Effector memory CD4-positive, alpha-beta T cell (primary cell): ENCODE measurements around the gene MRPL27.

ENCODE experiments used
- DNase-seq, 3 donors: peaks; one replicate each; pipeline ENCODE4 v3.0.0-alpha.2; 2020
- H3K27ac ChIP-seq: 2 replicates; pipeline ENCODE4 v1.7.0; 2013; ENCODE audit warnings: mild to moderate bottlenecking, low read length, moderate library complexity; ENCODE audit not compliant: insufficient read depth, poor library complexity, severe bottlenecking
- H3K27me3 ChIP-seq: replicated peaks from 2 replicates; pipeline ENCODE4 v1.7.0; 2013; ENCODE audit warnings: mild to moderate bottlenecking, low read length; ENCODE audit not compliant: insufficient read depth, control insufficient read depth, poor library complexity, severe bottlenecking
- H3K36me3 ChIP-seq: 2 replicates; pipeline ENCODE4 v1.7.0; 2013; ENCODE audit warnings: mild to moderate bottlenecking, low read length, moderate library complexity; ENCODE audit not compliant: control insufficient read depth, insufficient read depth
- H3K4me1 ChIP-seq: 2 replicates; pipeline ENCODE4 v1.7.0; 2013; ENCODE audit warnings: low read length, mild to moderate bottlenecking; ENCODE audit not compliant: control insufficient read depth, insufficient read depth, poor library complexity, severe bottlenecking
- H3K4me3 ChIP-seq: 2 replicates; pipeline ENCODE4 v1.7.0; 2013; ENCODE audit warnings: low read length, low read depth, mild to moderate bottlenecking; ENCODE audit not compliant: insufficient read depth, poor library complexity, severe bottlenecking
- H3K9me3 ChIP-seq: 2 replicates; pipeline ENCODE4 v1.7.0; 2013; ENCODE audit warnings: mild to moderate bottlenecking, low read length, moderate library complexity; ENCODE audit not compliant: control insufficient read depth

Gene MRPL27

DNA sequence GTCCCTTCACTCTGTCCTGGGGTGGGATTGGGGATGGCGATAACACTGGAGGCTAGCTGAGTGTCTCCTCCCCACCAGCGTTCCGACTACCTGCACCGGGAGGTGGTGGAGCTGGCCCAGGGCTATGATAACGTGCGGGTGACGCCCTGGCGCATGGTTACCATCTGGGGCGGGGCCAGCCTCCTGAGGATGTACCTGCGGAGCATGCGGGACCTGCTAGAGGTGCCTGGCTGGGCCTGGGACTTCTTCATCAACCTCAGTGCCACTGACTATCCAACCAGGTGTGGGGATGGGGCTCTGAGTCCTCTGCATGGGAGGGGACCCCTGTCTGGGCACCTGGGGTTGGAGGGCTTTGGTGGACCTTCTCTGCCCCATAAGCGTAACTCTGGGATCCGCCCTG is 18.2 kb downstream of the MRPL27 start:
- Histone ChIP-seq H3K27ac (no peak overlapping the region), H3K4me3 (no peak overlapping the region), H3K9me3 (no peaks in the 10 kb centered on the region), H3K27me3 (no peaks in the 10 kb centered on the region), H3K36me3 (peaks cover 56% of the 10 kb centered on the region), H3K4me1 (no peaks in the 10 kb centered on the region)
- DNase-seq, result no peak

DNA sequence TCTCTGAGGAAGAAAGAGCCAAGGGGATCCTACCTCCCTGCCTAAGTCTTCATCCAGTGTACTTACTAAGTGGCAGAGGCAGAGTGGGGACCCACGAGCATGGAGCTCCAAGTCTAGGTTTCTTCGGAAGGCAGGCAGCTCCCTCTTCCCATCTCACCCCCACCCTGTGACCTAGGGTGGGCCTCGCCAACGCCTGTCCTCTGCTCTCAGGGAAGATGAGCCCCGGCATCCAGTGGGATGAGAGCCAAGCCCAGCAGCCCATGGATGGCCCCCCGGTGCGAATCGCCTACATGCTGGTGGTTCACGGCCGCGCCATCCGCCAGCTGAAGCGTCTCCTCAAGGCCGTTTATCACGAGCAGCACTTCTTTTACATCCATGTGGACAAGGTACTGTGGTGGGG is 18.8 kb downstream of the MRPL27 start:
- DNase-seq, result no peak
- Histone ChIP-seq H3K4me1 (no peaks in the 10 kb centered on the region), H3K36me3 (peaks cover 50% of the 10 kb centered on the region)

DNA sequence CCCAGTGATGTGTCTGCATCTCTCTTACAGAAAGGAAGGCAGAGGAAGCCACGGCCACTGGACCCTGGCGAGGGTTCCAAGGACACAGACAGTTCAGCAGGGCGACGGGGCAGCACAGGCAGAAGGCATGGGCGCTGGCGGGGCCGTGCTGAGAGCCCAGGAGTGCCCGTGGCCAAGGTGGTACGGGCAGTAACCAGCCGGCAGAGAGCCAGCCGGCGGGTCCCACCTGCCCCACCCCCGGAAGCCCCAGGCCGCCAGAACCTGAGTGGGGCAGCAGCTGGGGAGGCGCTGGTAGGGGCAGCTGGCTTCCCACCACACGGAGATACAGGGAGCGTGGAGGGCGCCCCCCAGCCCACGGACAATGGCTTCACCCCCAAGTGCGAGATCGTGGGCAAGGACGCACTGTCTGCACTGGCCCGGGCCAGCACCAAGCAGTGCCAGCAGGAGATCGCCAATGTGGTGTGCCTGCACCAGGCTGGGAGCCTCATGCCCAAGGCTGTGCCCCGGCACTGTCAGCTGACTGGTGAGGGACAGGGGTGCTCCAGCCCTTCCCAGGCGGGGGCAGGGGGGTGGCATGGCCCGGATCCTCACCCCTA is 19.3 kb downstream of the MRPL27 start:
- Histone ChIP-seq H3K9me3 (no peaks in the 10 kb centered on the region), H3K4me1 (no peaks in the 10 kb centered on the region), H3K27me3 (no peaks in the 10 kb centered on the region), H3K36me3 (peaks cover 45% of the 10 kb centered on the region), H3K27ac (no peak overlapping the region), H3K4me3 (no peak overlapping the region)
- DNase-seq, result no peak

More for the DNA sequence above, 18.8 kb downstream of the MRPL27 start:
- no peak overlapping the region for H3K27ac ChIP-seq
- H3K27me3 ChIP-seq, result no peaks in the 10 kb centered on the region
- no peak overlapping the region for H3K4me3 ChIP-seq
- H3K9me3 ChIP-seq, result no peaks in the 10 kb centered on the region

DNA sequence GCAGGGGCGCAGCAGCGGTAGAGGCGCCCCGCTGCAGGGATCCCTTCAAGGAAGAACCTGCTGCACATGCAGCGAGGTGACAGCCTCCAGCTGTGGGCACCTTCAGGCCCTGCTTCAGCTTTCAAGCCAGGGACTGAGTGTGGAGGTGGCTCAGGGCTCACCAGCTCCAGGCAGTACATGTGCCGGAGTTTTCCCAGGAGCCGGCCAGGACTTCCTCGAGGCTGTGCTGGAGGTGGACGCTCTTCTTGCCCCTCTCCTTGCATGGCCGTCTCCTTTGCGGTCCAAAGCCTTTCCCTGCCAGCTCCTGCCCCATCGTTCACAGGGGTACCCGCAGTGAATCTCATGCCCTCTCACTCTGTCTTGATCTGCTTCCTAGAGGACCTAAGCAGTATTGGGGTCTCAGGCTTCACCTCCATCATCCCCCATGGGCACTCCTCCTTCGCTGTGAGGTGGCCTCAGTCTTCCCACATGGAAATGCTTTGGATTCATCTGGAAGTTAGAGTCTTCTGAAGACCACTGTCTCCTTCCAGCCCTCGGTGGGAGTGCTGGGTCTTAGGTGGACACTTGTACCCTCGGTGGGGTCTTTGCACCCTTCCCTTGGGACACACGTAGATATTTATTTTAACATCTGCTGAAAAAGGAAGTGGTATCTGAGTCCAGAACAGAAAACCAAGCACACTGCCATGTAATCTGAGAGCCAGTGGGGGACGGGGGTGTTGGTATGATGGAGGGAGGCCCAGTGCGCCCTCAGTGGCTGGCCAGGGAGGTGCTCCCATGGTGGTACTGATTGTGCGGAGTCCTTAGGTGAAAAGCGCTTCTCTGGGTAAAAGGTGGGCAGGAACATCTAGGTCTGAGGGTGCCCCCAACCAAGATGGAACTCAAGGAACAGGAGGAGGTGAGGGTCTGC is 20.0 kb downstream of the MRPL27 start:
- Histone ChIP-seq H3K4me1 (no peaks in the 10 kb centered on the region), H3K27ac (no peak overlapping the region), H3K36me3 (peaks cover 39% of the 10 kb centered on the region)

DNA sequence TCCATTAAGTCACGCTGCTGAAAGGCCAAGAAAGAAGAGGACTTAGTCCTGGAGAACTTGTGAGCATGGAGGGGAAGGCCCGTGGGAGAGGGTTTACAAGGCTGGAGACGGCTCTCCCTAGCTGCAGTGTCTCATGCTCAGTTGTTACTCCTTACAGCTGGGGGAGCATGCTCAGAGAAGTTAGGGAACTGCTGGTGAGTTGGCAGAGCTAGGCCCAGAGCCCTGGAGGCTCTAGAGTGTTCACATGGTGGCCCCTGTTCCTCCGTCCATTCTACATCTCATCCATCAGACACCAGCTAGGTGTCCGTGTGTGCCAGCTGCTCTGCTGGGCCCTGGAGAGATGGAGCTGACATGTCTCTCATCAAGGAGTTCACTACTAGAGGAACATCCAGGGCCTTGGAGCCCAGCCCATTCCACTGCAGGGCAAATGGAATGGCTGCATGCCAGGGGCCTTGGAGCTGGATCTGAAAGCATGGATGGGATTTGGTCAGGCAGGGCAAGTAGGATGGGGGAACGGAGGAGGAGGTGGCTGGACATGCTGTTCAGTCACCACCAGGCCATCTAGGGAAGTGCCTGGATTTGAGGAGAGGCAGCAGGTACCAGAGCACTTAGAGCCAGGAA is 20.8 kb downstream of the MRPL27 start:
- H3K27me3 ChIP-seq, result no peaks in the 10 kb centered on the region
- H3K9me3 ChIP-seq, result no peaks in the 10 kb centered on the region
- H3K4me3 ChIP-seq, result no peak overlapping the region
- no peak for DNase-seq
- H3K36me3 ChIP-seq, result peaks cover 34% of the 10 kb centered on the region
- H3K27ac ChIP-seq, result no peak overlapping the region
- peaks cover 6% of the 10 kb centered on the region for H3K4me1 ChIP-seq

More for the DNA sequence above, 20.0 kb downstream of the MRPL27 start:
- Histone ChIP-seq H3K4me3 (no peak overlapping the region), H3K27me3 (no peaks in the 10 kb centered on the region), H3K9me3 (no peaks in the 10 kb centered on the region)
- DNase-seq, result no peak

DNA sequence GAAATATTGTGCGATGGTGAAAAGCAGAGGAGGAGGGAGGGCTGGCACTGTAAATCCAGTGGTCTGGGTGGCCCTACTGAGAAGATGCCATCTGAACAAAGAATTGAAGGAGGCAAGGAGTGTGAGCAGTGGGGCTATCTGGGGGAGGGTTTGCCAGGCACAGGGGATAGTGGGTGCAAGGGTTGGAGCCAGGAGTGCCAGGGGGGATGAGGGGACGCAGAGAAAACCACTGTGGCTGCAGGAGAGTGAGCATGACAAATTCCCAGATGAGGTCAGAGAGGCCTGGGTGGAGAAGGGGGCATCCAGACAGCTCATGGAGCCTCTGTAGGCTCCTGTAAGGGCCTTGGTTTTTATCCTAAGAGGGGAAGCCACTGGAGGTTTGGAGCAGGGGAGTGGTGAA is 22.3 kb downstream of the MRPL27 start:
- no peaks in the 10 kb centered on the region for H3K9me3 ChIP-seq
- H3K4me3 ChIP-seq, result no peak overlapping the region
- no peak for DNase-seq
- no peaks in the 10 kb centered on the region for H3K27me3 ChIP-seq
- peaks cover 19% of the 10 kb centered on the region for H3K36me3 ChIP-seq
- no peak overlapping the region for H3K27ac ChIP-seq
- peaks cover 14% of the 10 kb centered on the region for H3K4me1 ChIP-seq

DNA sequence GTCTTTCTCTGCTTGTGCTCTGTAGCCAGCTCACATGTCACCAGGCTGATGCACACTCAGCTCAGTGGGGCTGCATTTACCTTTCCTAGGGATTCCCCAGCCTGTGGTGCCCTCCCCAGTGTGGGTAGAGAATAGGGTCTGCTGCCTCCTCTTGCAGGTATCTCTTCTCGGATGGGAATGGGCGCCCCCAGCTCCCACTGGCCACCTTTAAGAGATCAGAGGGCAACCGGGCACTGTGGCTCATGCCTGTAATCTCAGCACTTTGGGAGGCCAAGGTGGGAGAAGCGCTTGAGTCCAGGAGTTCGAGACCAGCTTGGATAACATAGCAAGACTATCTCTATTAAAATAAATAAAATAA is 23.8 kb downstream of the MRPL27 start:
- Histone ChIP-seq H3K4me3 (no peak overlapping the region), H3K27me3 (no peaks in the 10 kb centered on the region), H3K4me1 (peaks cover 20% of the 10 kb centered on the region), H3K36me3 (peaks cover 4% of the 10 kb centered on the region), H3K27ac (no peak overlapping the region), H3K9me3 (no peaks in the 10 kb centered on the region)
- DNase-seq, result no peak

DNA sequence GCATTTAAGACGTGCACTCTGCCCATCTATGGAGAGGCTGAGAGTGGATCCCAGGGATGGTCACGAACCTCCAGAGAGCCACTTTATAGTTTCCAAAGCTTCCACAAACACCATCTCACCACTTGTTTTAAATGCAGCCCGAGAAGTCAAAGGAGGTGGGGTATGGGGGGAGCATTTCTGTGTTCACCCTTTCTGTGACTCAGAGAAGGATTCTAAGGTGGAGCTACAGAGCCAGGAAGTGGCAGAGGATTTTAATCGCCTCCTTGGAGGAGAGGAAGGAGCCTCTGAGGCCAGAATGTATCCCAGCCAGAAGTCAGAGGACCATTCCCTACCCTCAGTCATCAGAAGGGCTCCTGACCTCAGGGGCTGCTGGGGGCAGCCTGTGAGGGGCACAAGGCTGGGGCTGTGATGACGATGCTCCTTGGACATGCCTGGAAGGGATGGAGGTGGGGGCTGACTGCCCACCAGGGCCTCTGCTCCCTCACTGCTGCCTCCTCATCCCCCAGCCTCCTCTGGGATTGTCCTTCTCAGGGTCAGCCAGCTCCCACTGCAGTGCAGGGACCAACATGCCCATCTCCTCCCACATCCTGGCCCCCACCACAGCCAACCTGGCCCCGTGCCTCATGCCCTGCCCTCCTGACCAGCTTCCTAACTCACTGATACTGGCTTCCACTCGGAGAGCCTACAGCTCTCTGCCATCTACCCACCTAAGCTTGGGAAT is 24.3 kb downstream of the MRPL27 start:
- no peak for DNase-seq
- Histone ChIP-seq H3K4me3 (no peak overlapping the region), H3K27me3 (no peaks in the 10 kb centered on the region)

DNA sequence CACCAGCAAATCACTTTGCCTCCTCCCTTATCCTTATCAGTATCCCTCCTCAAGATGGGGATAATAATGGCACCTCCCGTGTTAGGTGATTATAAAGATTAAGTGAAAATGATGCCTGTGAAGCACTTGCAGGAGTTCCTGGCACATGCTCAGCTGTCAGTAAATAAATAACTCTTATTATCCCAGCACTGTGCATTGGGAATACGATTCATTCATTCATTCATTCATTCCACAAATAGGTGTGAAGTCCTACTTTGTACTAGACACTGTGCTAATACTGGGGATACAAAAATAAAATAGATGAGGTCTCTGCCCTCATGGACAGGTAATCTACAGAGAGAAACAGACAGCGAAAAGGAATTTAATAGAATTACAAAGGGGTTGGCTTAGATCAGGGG is 25.1 kb downstream of the MRPL27 start:
- Histone ChIP-seq H3K27ac (no peak overlapping the region), H3K4me1 (peaks cover 20% of the 10 kb centered on the region), H3K4me3 (no peak overlapping the region), H3K27me3 (no peaks in the 10 kb centered on the region), H3K36me3 (no peaks in the 10 kb centered on the region), H3K9me3 (no peaks in the 10 kb centered on the region)
- DNase-seq, result no peak

More for the DNA sequence above, 24.3 kb downstream of the MRPL27 start:
- Histone ChIP-seq H3K9me3 (no peaks in the 10 kb centered on the region), H3K36me3 (no peaks in the 10 kb centered on the region), H3K4me1 (peaks cover 20% of the 10 kb centered on the region), H3K27ac (no peak overlapping the region)
